Epithelial cell of prostate (primary cell): ENCODE results near the gene GNPTAB.
"Not testable (repeated sequence)": the region's sequence is repeated elsewhere in the genome, so short reads cannot be mapped to it uniquely, and the experiment has no call there.

Source experiments
- DNase-seq: peaks from one replicate; pipeline ENCODE4 v3.0.0-alpha.2; 2011; ENCODE audit warnings: low read depth, low spot score
- H3K27ac ChIP-seq: fragments of 450-650 bp; 2 replicates; pipeline ENCODE4 v1.5.1; 2017; ENCODE audit warnings: mild to moderate bottlenecking

Gene GNPTAB

GRCh38 chr12:101811342-101811741 lies 19.4 kb downstream of the GNPTAB start:
- H3K27ac ChIP-seq, DNase-seq: not testable (repeated sequence)

- H3K27ac ChIP-seq = no peak overlapping the region
- DNase-seq = no peak
These were observed 21.6 kb downstream of the GNPTAB start for GRCh38 chr12:101809208-101809607.

GRCh38 chr12:101806265-101806664 lies 24.5 kb downstream of the GNPTAB start:
- no peak overlapping the region for H3K27ac ChIP-seq
- DNase-seq = no peak

GRCh38 chr12:101804409-101804808 lies 26.4 kb downstream of the GNPTAB start:
- DNase-seq = no peak
- no peak overlapping the region for H3K27ac ChIP-seq

- DNase-seq = no peak
- H3K27ac ChIP-seq = no peak overlapping the region
These were observed 26.8 kb downstream of the GNPTAB start for GRCh38 chr12:101803978-101804377.

GRCh38 chr12:101802486-101802885 lies 28.3 kb downstream of the GNPTAB start:
- H3K27ac ChIP-seq = no peak overlapping the region
- DNase-seq = no peak

GRCh38 chr12:101799774-101800173 lies 31.0 kb downstream of the GNPTAB start:
- DNase-seq = no peak
- H3K27ac ChIP-seq = no peak overlapping the region

- DNase-seq = no peak
- no peak overlapping the region for H3K27ac ChIP-seq
These were observed 35.0 kb downstream of the GNPTAB start for GRCh38 chr12:101795786-101796185.

GRCh38 chr12:101795013-101795412 lies 35.7 kb downstream of the GNPTAB start:
- DNase-seq = no peak
- no peak overlapping the region for H3K27ac ChIP-seq

- DNase-seq = no peak
These were observed 36.2 kb downstream of the GNPTAB start for GRCh38 chr12:101794574-101794973.

GRCh38 chr12:101793401-101793800 lies 37.4 kb downstream of the GNPTAB start:
- H3K27ac ChIP-seq = no peak overlapping the region
- no peak for DNase-seq

More at GRCh38 chr12:101794574-101794973, 36.2 kb downstream of the GNPTAB start:
- no peak overlapping the region for H3K27ac ChIP-seq

- H3K27ac ChIP-seq = no peak overlapping the region
- no peak for DNase-seq
These were observed 38.5 kb downstream of the GNPTAB start for GRCh38 chr12:101792046-101792931.

GRCh38 chr12:101789171-101789570 lies 41.6 kb downstream of the GNPTAB start:
- DNase-seq = no peak
- H3K27ac ChIP-seq = no peak overlapping the region

GRCh38 chr12:101785671-101786070 lies 45.1 kb downstream of the GNPTAB start:
- no peak for DNase-seq
- H3K27ac ChIP-seq = no peak overlapping the region

- no peak overlapping the region for H3K27ac ChIP-seq
- DNase-seq = no peak
These were observed 46.4 kb downstream of the GNPTAB start for GRCh38 chr12:101784376-101784775.

GRCh38 chr12:101783838-101784237 lies 46.9 kb downstream of the GNPTAB start:
- no peak for DNase-seq
- H3K27ac ChIP-seq = no peak overlapping the region

GRCh38 chr12:101783150-101783549 lies 47.6 kb downstream of the GNPTAB start:
- no peak overlapping the region for H3K27ac ChIP-seq
- DNase-seq = no peak

- no peak overlapping the region for H3K27ac ChIP-seq
- DNase-seq = no peak
These were observed 48.5 kb downstream of the GNPTAB start for GRCh38 chr12:101782273-101782731.

GRCh38 chr12:101781834-101782233 lies 48.9 kb downstream of the GNPTAB start:
- no peak overlapping the region for H3K27ac ChIP-seq
- DNase-seq = no peak

GRCh38 chr12:101780599-101780998 lies 50.2 kb downstream of the GNPTAB start:
- DNase-seq = no peak
- H3K27ac ChIP-seq = no peak overlapping the region

GRCh38 chr12:101779626-101780025 lies 51.1 kb downstream of the GNPTAB start:
- no peak for DNase-seq
- H3K27ac ChIP-seq = no peak overlapping the region

- DNase-seq = no peak
- no peak overlapping the region for H3K27ac ChIP-seq
These were observed 51.6 kb downstream of the GNPTAB start for GRCh38 chr12:101779200-101779599.
